ENCODE measurements around the gene LRIG3. TPM values are rescaled to one million over a fixed set of nuclear protein-coding genes. Genes with fewer than 3 reads are reported as not detected.

Gene LRIG3
- total and polyA plus RNA-seq, 2 of the 8 experiments (the other 6 are each of a cell fraction or from before 2014, with no cell fraction given): 6.5 to 9.1 TPM

GRCh38 chr12:58931518-58931917, 11.2 kb upstream of the LRIG3 start (continued):
- no peak for TF ChIP-seq CHD7 (IDR thresholded peaks at IDR 0.05; ENCODE audit: insufficient replicate concordance, low read length)
- TF ChIP-seq POLR2AphosphoS5 (IDR thresholded peaks at IDR 0.05; ENCODE audit: low read depth, low read length): no peak
- no peak for TF ChIP-seq ZNF274 (IDR thresholded peaks at IDR 0.05; ENCODE audit: borderline replicate concordance, extremely low read depth, low read length)
- peak; percentile 23 to 33; a peak in 3 of 4 replicates for TF ChIP-seq RAD21 (IDR thresholded peaks at IDR 0.05 in 1 of 2, conservative IDR thresholded peaks at IDR 0.05 in 1 of 2; ENCODE audit: low read depth in 2 of 2, low read length in 2 of 2)
- peak; percentile 6 to 44 (median 26); a peak in 3 of 4 replicates for TF ChIP-seq CTCF (IDR thresholded peaks at IDR 0.05; ENCODE audit: control extremely low read depth in 1 of 3, insufficient read depth in 1 of 3, low read depth in 1 of 3, low read length in 3 of 3)
- no peak for TF ChIP-seq RXRA (IDR thresholded peaks at IDR 0.05; ENCODE audit: insufficient read depth, low read depth, low read length)
- no peak for TF ChIP-seq JUND (IDR thresholded peaks at IDR 0.05; ENCODE audit: low read length)
- no peak for TF ChIP-seq SIN3A (conservative IDR thresholded peaks at IDR 0.05 in 1 of 2, IDR thresholded peaks at IDR 0.05 in 1 of 2; ENCODE audit: low read depth in 1 of 2, low read length in 2 of 2)
